Measurements from ENCODE around the gene ESYT3.
"Not testable (repeated sequence)": the region's sequence is repeated elsewhere in the genome, so short reads cannot be mapped to it uniquely, and the experiment has no call there.

GRCh38 chr3:138416236-138416635, 18.2 kb upstream of the ESYT3 start:
- TF ChIP-seq ZNF211 (tag by site-specific recombination; IDR thresholded peaks at IDR 0.05; ENCODE audit: low read depth); ZNF274 (IDR thresholded peaks at IDR 0.05; ENCODE audit: low read length); ZNF274 (tag by site-specific recombination; IDR thresholded peaks at IDR 0.05; ENCODE audit: borderline replicate concordance); SCRT1 (tag by site-specific recombination; IDR thresholded peaks at IDR 0.05; ENCODE audit: borderline replicate concordance): not testable (repeated sequence)
